ENCODE measurements around the gene DSCAML1. TPM values are rescaled to one million over a fixed set of nuclear protein-coding genes. Genes with fewer than 3 reads are reported as not detected.
A peak's percentile ranks its signal among the peaks of the same experiment; 100 is the strongest.

The DSCAML1 gene
- total RNA-seq, 1 experiment from 2014 or later = not detected

GRCh38 chr11:117509543-117509942, 287.5 kb downstream of the DSCAML1 start:
- ATAC-seq (peak; percentile 43; the same call in 1 of the 2 replicates), DNase-seq (ENCODE audit: low read depth, low spot score) (no peak)
- BruUV-seq (replicated peaks) = no TSS peak
- no peak overlapping the region for H3K4me2 ChIP-seq (ENCODE audit: low read length)
- H3K9me2 ChIP-seq (ENCODE audit: insufficient read depth) = no peaks in the 10 kb centered on the region
- POLR2A ChIA-PET = no interaction called here
- intact Hi-C loops (cut with micrococcal nuclease) = no loop called here
- H3K4me1 ChIP-seq (ENCODE audit: control insufficient read depth in 1 of 2, insufficient read depth in 2 of 2, low read length in 2 of 2) = no peaks in the 10 kb centered on the region
- H2AFZ ChIP-seq (ENCODE audit: low read depth, low read length, poor library complexity, severe bottlenecking) = no peak overlapping the region
- H3K36me3 ChIP-seq (ENCODE audit: control insufficient read depth in 1 of 2, insufficient read depth in 2 of 2, low read length in 2 of 2) = no peaks in the 10 kb centered on the region
- CTCF ChIA-PET = interaction anchor here (1.0 kb wide), 1 partner anchor 83 kb away, joined by 3 read pairs; no protein-coding TSS in a partner anchor
- no peaks in the 10 kb centered on the region for H4K20me1 ChIP-seq (ENCODE audit: insufficient read depth)
- H3K27me3 ChIP-seq (ENCODE audit: insufficient read depth, low read length) = 0 out of 2 replicates have a peak, but pooled peaks cover 7% of the 10 kb centered on the region
- TF ChIP-seq EGR1 (IDR thresholded peaks at IDR 0.05; ENCODE audit: low read depth) = no peak
- no peak for TF ChIP-seq ZBTB33 (IDR thresholded peaks at IDR 0.05; ENCODE audit: extremely low read depth, insufficient replicate concordance, low read length)
- no peak for TF ChIP-seq FOSL1 (IDR thresholded peaks at IDR 0.05; ENCODE audit: low read depth)
- no peak for TF ChIP-seq SP1 (IDR thresholded peaks at IDR 0.05; ENCODE audit: low read depth)
- TF ChIP-seq REST (IDR thresholded peaks at IDR 0.05; ENCODE audit: low read depth) = no peak
- TF ChIP-seq SIN3A (IDR thresholded peaks at IDR 0.05; ENCODE audit: low read depth) = no peak
- TF ChIP-seq RAD21 (IDR thresholded peaks at IDR 0.05; ENCODE audit: low read depth) = no peak
- TF ChIP-seq ATF3 (IDR thresholded peaks at IDR 0.05) = no peak
- TF ChIP-seq SRF (IDR thresholded peaks at IDR 0.05; ENCODE audit: low read depth) = no peak
- TF ChIP-seq EZH2 (IDR thresholded peaks at IDR 0.05) = no peak
- no peak for TF ChIP-seq CEBPB (IDR thresholded peaks at IDR 0.05; ENCODE audit: low read depth)
- no peaks in the 10 kb centered on the region for H3K79me2 ChIP-seq (ENCODE audit: insufficient read depth, low read length)
- no peak overlapping the region for H3K27ac ChIP-seq (ENCODE audit: low read depth, low read length)
- RAD21 ChIA-PET (ENCODE audit: low non-redundant PET in 1 of 2, low total read pairs in 2 of 2, uncharacterized antibody in 2 of 2, unreplicated experiment in 2 of 2) = no interaction called here
- no peak overlapping the region for H3K4me3 ChIP-seq (replicated peaks in 1 of 2; ENCODE audit: low read depth in 1 of 2, low read length in 2 of 2)
- H3K9me3 ChIP-seq (ENCODE audit: control insufficient read depth in 1 of 2, insufficient read depth in 1 of 2, low read depth in 1 of 2, low read length in 2 of 2) = no peaks in the 10 kb centered on the region
- H3K9ac ChIP-seq (ENCODE audit: low read length) = no peak overlapping the region

Data from HCT116 (cell line).